Bone marrow (tissue), 2 donors: ENCODE results near the gene TRIM45.
A peak's percentile ranks its signal among the peaks of the same experiment; 100 is the strongest.
"Not testable (repeated sequence)": the region's sequence is repeated elsewhere in the genome, so short reads cannot be mapped to it uniquely, and the experiment has no call there.

Experiments used
- DNase-seq, 2 donors: peaks; one replicate each; lab custom pipeline; 2025; lab: John Stamatoyannopoulos, UW

The TRIM45 gene

GRCh38 chr1:117121589-117122329, at the start of gene TRIM45:
TRIM45 (minus strand) TSS chr1:117121749; CDS start chr1:117121201, 548 bp downstream.
- peak; percentile 80 to 91 for DNase-seq

DNA sequence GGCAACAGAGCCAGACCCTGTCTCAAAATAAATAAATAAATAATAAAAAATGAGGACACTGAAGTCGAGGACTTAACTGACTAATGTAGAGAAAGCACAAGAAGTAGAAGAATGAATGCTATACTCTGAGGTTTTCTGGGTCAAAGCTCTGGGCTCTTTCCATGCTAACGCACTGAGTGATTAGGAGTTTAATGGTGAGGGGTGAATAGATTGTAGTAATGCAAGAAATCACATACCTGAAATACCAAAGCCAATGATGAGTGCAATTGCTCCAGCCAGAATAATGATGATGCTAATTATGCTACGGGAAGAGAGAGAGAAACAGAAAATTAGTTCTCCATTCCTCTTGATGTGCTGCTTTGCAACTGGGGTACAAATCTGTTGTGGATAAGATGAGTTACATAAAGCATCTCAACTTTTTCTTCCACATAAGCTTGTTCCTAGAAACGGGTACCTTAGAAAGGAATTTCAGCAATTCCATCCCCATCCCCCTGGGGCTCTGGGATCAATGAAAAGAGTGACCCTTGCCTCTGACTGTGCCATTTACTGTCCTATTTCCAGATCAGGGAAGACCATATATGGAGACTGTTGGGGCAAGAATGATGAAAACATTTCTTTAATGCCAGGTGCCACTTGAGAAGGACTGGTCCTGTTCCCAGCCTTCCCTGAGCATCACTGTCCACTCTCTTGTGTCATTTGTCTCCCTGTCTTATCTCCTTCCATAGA, 48.5 kb upstream of the TRIM45 start:
- no peak for DNase-seq

DNA sequence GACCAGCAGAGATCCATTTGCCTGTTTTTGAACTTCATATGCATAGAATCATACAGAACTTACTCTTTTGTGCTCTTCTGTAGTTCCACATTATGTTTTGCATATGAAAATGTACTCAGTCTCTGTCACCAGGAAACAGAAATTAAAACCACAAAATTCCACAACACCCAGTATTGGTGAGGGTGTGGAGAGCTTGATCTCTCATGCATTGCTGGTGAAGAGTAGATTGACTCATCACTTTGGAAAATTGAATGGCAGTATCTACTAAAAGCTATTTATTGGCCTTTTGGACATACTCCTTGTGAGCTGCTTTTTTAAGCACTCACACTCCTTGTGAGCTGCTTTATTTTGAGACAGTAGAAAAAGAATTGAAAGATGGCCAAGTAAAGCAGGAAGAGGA, 45.9 kb upstream of the TRIM45 start:
- no peak for DNase-seq

DNA sequence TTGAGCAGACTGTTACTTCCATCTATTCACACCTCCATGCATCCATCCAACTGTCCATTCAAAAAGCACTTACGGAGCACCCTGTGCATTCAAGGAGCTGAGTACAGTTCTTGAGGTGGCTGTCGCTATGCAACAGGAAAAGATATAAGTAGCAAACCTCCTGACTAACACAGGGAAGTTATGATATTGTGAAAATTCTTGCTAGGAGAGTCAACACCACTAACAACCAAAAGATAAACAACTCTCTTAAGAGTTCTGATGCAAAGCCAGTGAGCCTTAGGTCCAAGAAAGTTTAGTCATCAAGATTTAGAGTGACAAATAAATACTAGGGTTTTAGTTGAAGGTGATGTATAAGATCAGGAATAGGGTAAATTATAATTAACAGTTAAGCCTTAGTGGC, 44.5 kb upstream of the TRIM45 start:
- DNase-seq, result no peak

DNA sequence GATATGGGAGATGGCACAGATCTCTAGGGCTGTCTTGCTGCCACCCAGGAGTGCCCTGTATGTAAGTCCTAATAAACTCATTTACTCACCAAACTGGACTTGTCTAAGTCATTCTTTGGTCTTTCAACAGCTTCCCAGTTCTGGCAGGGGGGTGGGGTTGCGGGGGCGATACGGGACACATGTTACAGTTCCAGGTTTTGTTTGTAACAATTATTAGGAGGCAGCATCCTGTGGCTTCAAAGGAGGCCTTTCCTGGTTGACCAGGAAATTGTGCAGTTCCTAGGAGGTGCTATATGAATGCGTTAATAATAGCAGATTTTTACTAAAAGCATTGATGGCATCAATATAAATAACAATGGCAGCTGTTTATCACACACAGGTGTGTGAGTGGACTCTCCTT, 42.7 kb upstream of the TRIM45 start:
- DNase-seq, result no peak

DNA sequence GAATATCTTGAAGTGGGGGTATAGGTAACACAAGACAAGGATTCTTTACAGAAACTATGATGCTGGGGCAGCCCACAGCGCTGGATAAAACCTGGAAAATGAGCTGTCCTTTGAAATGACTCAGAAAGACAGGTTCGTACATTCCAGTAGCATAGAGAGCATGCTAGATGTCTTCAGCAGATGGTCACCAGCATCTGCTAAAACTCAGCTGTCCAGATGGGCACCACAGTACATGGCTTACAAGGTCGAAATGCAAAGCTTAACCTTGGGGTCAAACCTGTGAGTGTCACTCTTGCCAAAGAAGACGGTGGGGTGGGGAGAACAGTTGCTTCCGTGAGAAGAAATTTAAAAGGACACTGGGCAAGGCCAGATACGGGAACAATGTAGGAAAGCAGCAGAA, 41.3 kb upstream of the TRIM45 start:
- no peak for DNase-seq

DNA sequence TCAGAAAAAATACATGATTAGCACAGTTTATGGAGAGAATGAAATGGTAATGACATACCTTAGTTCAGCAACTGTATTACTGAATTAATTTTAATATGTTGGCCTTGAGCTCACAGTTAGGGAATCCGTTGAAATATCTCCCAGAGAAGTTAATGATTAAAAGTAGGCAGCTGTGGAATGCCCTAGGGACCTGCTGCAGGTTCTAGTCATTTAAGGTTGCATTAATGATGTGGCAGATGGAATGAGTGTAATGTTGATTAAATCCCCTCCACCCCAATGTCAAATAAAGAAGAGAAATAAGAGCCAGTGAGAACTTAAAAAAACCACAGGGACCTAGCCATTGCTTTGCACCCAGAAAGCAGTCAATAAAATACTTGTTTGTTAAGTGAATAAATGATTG, 40.3 kb upstream of the TRIM45 start:
- no peak for DNase-seq

DNA sequence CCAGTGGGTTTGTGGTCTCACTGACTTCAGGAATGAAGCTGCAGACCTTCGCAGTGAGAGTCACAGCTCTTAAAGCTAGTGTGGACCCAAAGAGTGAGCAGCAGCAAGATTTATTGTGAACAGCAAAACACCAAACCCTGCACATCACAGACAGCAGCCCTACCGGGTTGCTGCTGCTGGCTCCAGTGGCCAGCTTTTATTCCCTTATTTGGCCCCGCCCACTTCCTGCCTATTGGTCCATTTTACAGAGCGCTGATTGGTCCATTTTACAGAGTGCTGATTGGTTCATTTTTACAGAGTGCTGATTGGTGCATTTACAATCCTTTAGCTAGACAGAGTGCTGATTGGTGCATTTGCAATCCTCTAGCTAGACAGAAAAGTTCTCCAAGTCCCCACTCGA, 29.8 kb upstream of the TRIM45 start:
- DNase-seq, result not testable (repeated sequence)

DNA sequence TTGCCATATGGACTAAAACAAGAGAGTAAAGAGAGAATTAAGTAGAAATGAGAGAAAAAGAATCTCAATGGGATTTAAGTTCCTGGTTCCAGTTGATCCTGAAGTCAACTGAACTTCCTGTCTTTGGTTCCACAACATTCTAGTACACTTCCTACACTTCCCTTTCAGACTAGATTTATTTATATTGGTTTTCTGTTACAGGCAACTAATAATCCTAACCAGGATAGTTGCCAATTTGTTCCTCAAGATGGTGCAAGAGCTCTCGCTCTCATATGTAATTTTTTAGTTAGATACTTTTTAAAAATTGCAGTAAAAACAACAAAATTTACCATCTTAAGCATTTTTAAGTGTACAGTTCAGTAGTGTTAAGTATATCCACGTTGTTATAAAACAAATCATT, 28.8 kb upstream of the TRIM45 start:
- no peak for DNase-seq

DNA sequence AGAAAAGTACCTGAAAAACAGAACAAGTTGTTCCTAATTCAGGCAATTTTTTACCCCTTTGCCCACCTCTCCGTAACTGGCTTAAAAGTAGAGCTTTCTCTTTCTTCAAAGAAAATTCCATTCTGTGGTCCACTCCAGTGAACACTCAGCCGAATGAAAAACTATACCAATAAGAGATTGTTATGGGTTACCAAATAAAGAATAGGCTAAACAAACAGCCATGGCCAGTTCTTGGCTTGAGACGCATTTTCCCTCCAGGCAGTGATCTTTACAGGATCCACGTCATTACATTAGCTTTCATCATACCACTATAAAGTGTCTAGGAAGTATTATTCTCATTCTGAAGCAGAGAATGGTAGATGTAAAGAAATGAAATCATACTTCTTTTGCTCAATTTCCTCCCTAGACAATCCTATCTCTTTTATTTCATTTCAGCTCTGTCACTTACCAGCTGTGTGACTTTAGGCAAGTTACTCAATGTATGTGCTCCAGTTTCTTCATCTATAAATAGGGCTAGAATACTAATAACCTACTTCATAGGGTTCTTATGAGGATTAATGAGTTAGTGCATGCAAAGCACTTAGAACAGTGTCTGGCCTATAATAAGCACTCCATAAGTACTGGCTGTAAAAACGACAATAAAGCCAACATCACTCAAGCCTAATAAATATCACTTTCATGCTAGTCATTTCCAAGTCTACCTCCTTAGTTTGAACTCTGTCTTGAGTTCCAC, 26.5 kb upstream of the TRIM45 start:
- no peak for DNase-seq

DNA sequence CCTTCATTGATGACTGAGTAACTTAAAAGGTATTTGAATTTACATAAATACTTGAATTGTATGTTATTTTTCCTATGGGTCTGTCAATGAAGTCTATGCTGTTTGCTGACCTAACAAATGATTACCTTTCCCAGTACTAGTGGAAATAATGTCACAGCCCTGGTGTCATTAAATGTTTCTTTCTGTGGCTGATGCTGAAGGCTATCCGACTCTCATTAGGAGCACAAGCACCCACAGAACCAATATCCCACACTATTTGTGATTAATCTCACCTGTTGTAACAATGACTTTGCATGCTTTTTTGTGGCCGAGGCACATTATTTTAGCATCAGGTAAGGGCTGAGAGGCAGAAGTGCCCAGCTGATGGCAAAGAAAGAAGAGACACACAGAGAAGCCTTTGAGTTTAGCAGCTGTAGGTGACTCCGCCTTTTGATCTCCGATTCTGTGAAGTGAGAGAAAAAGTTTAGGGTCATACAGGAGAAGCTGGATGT, 25.8 kb upstream of the TRIM45 start:
- DNase-seq, result no peak

DNA sequence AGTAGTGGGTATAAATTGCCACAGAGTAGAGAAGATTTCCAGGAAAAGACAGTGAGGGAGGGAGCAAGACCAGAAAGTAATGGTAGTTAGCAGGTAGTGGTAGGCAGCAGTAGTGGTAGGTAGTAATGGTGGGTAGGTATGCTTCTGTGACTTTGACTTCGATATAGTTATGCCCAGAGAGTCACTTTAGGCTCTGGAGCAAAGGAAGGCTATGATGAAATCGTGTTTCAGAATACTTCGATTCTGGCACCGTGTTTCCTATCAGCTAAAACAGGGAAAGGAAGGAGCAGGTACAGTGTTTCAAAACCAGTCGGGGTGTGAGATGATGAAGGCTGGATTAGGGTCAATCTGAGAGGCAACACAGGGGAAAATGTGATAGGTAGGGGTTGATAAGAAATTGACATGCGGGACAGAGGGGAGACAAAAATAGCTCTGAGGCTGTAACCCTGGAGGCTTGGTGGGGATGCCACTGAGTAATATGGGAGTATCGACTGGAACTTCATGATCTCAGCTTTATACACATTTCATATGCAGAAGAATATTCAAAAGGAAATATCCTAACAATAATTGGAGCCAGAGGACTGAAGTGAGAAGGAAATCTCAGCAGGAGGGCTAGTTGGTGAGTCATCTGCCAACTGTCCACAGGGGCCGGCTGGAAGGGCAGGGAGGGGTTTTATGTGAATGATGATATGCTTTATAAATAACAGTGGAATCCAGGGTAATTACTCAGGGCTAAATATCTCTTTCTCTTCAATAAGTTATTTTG, 25.2 kb upstream of the TRIM45 start:
- no peak for DNase-seq

DNA sequence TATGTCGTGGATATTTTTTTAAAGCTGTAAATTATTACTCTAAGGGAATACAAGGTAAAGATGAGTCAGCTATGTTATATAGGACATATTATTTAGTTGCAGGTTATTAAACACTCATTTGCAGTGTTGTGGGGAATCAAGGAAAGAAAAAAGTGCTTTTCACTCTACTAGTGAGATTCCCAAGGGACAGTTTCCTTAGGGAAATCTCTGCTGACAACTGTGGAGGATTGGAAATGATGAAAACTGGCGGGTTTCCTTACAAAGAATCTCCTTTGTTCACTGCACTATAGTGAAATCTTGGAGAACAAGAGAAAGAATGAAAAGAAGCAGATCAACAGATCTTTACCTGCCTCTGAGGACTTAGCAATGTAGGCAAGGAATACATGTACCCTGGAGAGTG, 24.5 kb upstream of the TRIM45 start:
- DNase-seq, result no peak

- no peak for DNase-seq
These were observed 22.3 kb upstream of the TRIM45 start for GRCh38 chr1:117143871-117144270.

- no peak for DNase-seq
These were observed 21.6 kb upstream of the TRIM45 start for GRCh38 chr1:117143172-117143571.

DNA sequence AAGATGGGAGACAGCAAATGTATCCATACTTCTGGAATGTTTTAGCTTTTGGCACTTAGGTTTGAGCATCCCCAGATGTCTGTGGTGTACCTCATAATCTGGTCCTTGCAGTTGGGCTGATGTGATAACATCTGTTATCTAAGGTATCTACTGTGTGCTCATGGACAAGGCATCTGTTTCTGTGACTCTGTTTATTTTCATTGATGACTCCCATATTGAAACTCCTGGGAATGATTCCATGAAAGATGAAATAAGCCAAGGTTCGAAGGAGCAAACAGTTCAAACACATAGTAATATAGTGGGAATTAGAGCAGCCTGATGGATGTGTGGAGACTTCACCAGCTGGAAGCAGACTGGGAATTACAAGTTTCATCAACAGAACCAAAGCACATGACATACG, 20.7 kb upstream of the TRIM45 start:
- DNase-seq, result no peak

GRCh38 chr1:117138561-117138960, 17.0 kb upstream of the TRIM45 start:
- no peak for DNase-seq

DNA sequence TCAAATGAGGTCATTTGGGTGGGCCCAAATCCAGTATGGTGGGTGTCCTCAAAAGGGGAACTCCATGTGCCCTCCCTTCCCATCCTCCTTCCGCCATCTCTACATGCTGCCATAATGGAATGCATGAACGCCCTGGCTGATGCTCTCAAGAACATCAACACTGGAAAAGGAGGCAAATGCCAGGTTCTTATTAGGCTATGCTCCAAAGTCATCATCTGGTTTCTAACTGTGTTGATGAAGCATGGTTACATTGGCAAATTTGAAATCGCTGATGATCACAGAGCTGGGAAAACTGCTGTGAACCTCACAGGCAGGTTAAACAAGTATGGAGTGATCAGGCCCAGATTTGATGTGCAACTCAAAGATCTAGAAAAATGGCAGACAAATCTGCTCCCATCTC, 16.6 kb upstream of the TRIM45 start:
- DNase-seq, result no peak

- DNase-seq, result no peak
These were observed 15.8 kb upstream of the TRIM45 start for GRCh38 chr1:117137281-117137855.

GRCh38 chr1:117136749-117137148, 15.2 kb upstream of the TRIM45 start:
- DNase-seq, result no peak

DNA sequence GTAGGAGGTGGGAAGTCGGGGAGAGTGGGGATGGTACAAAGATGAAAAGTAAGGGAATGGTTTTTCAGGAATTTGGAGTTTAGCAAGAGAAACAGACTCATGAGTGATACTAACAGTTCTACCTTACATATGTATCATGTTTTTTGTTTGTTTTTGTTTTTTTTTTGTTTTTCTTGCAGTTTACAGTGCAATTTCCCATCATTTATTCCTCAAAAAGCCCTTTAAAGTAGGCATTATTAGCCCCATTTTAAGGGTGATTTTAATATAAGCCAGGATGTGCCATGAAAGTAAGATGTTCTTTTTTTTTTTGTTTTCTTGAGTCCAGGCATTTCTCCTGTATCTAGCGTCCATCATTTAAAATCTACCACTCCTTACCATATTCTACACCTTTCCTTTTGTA, 13.8 kb upstream of the TRIM45 start:
- DNase-seq, result no peak

GRCh38 chr1:117130526-117130925, 9.0 kb upstream of the TRIM45 start:
- no peak for DNase-seq
